ENCODE results near the gene TEAD2. TPM values are rescaled to one million over a fixed set of nuclear protein-coding genes. Genes with fewer than 3 reads are reported as not detected.
"Not testable (repeated sequence)": the region's sequence is repeated elsewhere in the genome, so short reads cannot be mapped to it uniquely, and the experiment has no call there.

TEAD2 gene
- total and polyA plus RNA-seq, 4 donors: 21.9 to 40.0 (median 31.5) TPM

DNA sequence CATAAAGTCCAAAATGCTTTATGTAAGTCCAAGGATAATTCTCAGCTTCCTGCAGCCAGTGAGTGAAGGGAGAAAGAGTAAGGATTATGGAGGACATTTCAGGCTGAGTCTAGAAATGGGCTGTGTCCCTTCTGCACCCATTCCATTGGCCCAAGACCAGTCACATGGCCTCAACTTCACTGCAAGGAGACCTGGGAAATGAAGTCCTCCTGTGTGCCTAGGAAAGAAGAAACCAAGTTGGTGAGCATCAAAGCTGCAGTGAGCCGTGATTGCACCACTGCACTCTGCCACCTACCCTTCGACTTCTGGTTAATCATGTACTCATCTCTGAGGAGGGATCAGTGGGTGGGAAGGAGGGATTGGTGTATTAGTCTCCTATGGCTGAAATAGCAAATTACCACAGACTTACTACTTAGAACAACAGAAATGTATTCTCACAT is 30.6 kb downstream of the TEAD2 start:
- TF ChIP-seq, protein P1, sequence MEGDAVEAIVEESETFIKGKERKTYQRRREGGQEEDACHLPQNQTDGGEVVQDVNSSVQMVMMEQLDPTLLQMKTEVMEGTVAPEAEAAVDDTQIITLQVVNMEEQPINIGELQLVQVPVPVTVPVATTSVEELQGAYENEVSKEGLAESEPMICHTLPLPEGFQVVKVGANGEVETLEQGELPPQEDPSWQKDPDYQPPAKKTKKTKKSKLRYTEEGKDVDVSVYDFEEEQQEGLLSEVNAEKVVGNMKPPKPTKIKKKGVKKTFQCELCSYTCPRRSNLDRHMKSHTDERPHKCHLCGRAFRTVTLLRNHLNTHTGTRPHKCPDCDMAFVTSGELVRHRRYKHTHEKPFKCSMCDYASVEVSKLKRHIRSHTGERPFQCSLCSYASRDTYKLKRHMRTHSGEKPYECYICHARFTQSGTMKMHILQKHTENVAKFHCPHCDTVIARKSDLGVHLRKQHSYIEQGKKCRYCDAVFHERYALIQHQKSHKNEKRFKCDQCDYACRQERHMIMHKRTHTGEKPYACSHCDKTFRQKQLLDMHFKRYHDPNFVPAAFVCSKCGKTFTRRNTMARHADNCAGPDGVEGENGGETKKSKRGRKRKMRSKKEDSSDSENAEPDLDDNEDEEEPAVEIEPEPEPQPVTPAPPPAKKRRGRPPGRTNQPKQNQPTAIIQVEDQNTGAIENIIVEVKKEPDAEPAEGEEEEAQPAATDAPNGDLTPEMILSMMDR (IDR thresholded peaks at IDR 0.05; ENCODE audit: control extremely low read depth, extremely low read depth): no peak
- no peak overlapping the region for H3K27ac ChIP-seq (ENCODE audit: low read depth in 1 of 2, low read length in 1 of 2)
- H3K27me3 ChIP-seq (ENCODE audit: control insufficient read depth in 3 of 3, insufficient read depth in 3 of 3, low read length in 2 of 3): no peaks in the 10 kb centered on the region
- no peaks in the 10 kb centered on the region for H3K4me1 ChIP-seq (ENCODE audit: control insufficient read depth in 5 of 5, insufficient read depth in 5 of 5, low read length in 5 of 5)
- DNase-seq: peak in 2 of 3 donors; percentile 26 to 40
- ATAC-seq (ENCODE audit: insufficient read depth, low FRiP score): peak; percentile 82
- H3K9ac ChIP-seq (ENCODE audit: insufficient read depth in 1 of 2, low read length in 2 of 2): no peak overlapping the region
- peaks cover 0 to 7% (median 4%) of the 10 kb centered on the region in 4 donors for H3K36me3 ChIP-seq (ENCODE audit: control insufficient read depth in 4 of 4, insufficient read depth in 4 of 4, low read length in 4 of 4)
- 38 to 66% methylated on average over 2 of the region's 2 CpGs for WGBS, 2 donors
- no peaks in the 10 kb centered on the region for H3K9me3 ChIP-seq (ENCODE audit: control insufficient read depth in 4 of 4, insufficient read depth in 3 of 4, low read length in 3 of 4)
- H3K4me3 ChIP-seq: no peak overlapping the region

DNA sequence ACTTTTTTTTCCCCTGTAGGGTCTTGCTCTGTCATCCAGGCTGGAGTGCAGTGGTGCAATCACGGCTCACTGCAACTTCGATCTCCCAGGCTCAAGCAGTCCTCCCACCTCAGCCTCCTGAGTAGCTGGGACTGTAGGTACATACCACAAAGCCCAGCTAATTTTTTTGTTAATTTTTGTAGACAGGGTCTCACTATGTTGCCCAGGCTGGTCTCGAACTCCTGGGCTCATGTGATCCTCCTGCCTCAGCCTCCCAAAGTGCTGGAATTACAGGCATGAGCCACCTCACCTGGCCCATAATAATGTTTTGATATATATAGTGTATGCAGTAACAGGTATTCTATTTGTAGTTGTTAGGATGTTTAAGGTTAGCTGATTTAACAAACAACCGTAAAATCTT is 31.0 kb downstream of the TEAD2 start:
- 94 to 97% methylated on average over 4 of the region's 4 CpGs for WGBS, 2 donors

DNA sequence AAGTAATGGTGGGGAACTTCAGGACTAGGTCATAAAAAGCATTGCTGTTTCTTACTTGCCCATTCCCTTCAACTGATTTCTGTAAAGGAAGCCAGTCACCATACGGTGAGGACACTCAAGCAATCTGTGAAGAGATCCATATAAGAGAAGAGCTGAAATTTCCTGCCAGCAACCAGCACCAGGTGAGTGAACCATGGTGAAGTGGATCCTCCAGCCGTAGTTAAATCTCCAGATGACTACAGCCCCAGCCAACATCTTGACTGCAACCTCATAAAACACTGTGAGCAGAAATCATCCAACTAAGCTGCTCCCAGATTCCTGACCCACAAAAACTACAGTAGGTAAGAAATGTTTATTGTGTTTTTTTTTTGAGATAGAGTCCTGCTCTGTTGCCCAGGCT is 33.5 kb downstream of the TEAD2 start:
- H3K4me1 ChIP-seq (ENCODE audit: control insufficient read depth in 5 of 5, insufficient read depth in 5 of 5, low read length in 5 of 5): no peaks in the 10 kb centered on the region
- no peak for ATAC-seq (ENCODE audit: insufficient read depth, low FRiP score)
- DNase-seq: no peak
- TF ChIP-seq, protein P1 (IDR thresholded peaks at IDR 0.05; ENCODE audit: control extremely low read depth, extremely low read depth): no peak
- H3K9ac ChIP-seq (ENCODE audit: insufficient read depth in 1 of 2, low read length in 2 of 2): no peak overlapping the region
- no peak overlapping the region for H3K27ac ChIP-seq (ENCODE audit: low read depth in 1 of 2, low read length in 1 of 2)
- H3K36me3 ChIP-seq (ENCODE audit: control insufficient read depth in 4 of 4, insufficient read depth in 4 of 4, low read length in 4 of 4): peaks cover 0 to 7% (median 3%) of the 10 kb centered on the region in 4 donors
- WGBS, 2 donors: 91 to 93% methylated on average over 2 of the region's 2 CpGs
- H3K4me3 ChIP-seq: no peak overlapping the region
- no peaks in the 10 kb centered on the region for H3K27me3 ChIP-seq (ENCODE audit: control insufficient read depth in 3 of 3, insufficient read depth in 3 of 3, low read length in 2 of 3)
- H3K9me3 ChIP-seq (ENCODE audit: control insufficient read depth in 4 of 4, insufficient read depth in 3 of 4, low read length in 3 of 4): no peaks in the 10 kb centered on the region

More for the DNA sequence above, 31.0 kb downstream of the TEAD2 start:
- not testable (repeated sequence) for H3K27ac ChIP-seq (ENCODE audit: low read depth in 1 of 2, low read length in 1 of 2); DNase-seq; H3K9ac ChIP-seq (ENCODE audit: insufficient read depth in 1 of 2, low read length in 2 of 2); ATAC-seq (ENCODE audit: insufficient read depth, low FRiP score); H3K4me3 ChIP-seq; H3K36me3 ChIP-seq (ENCODE audit: control insufficient read depth in 4 of 4, insufficient read depth in 4 of 4, low read length in 4 of 4); H3K9me3 ChIP-seq (ENCODE audit: control insufficient read depth in 4 of 4, insufficient read depth in 3 of 4, low read length in 3 of 4); H3K4me1 ChIP-seq (ENCODE audit: control insufficient read depth in 5 of 5, insufficient read depth in 5 of 5, low read length in 5 of 5); H3K27me3 ChIP-seq (ENCODE audit: control insufficient read depth in 3 of 3, insufficient read depth in 3 of 3, low read length in 2 of 3)

DNA sequence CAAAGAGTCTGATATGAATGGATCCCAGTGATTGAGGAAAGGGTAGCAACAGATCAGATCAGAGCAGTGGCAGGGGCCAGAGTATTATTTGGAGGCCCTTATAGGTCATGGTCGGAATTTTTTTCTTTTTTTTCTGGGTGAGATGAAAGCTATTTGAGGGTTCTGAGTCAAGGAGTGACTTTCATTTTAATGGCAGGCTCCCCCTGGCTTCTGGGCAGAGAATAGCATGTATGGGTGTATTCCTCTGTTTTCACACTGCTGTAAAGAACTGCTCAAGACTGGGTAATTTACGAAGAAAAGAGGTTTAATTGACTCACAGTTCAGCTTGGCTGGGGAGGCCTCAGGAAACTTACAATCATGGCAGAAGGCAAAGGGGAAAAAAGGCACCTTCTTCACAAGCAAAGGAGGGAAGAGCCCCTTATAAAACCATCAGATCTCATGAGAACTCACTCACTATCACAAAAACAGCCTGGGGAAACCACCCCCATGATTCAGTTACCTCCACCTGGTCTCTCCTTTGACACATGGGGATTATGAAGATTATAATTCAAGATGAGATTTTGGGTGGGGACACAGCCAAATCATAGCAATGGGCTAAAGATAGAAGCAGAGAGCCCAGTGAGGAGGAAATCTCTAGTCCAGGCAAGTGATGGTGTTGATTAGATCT is 34.2 kb downstream of the TEAD2 start:
- TF ChIP-seq, protein P1 (IDR thresholded peaks at IDR 0.05; ENCODE audit: control extremely low read depth, extremely low read depth): peak; percentile 27
- ATAC-seq (ENCODE audit: insufficient read depth, low FRiP score) (no peak), DNase-seq (no peak)
- Histone ChIP-seq H3K9me3 (ENCODE audit: control insufficient read depth in 4 of 4, insufficient read depth in 3 of 4, low read length in 3 of 4) (peaks cover 0 to under 1% (median 0%) of the 10 kb centered on the region in 4 donors), H3K36me3 (ENCODE audit: control insufficient read depth in 4 of 4, insufficient read depth in 4 of 4, low read length in 4 of 4) (peaks cover 0 to 7% (median 3%) of the 10 kb centered on the region in 4 donors), H3K27me3 (ENCODE audit: control insufficient read depth in 3 of 3, insufficient read depth in 3 of 3, low read length in 2 of 3) (no peaks in the 10 kb centered on the region), H3K27ac (ENCODE audit: low read depth in 1 of 2, low read length in 1 of 2) (no peak overlapping the region), H3K4me1 (ENCODE audit: control insufficient read depth in 5 of 5, insufficient read depth in 5 of 5, low read length in 5 of 5) (no peaks in the 10 kb centered on the region), H3K9ac (ENCODE audit: insufficient read depth in 1 of 2, low read length in 2 of 2) (no peak overlapping the region), H3K4me3 (no peak overlapping the region)
- WGBS, 2 donors: 58 to 66% methylated on average over 2 of the region's 2 CpGs
